NCI-H2029 treated with DMSO at 0.1 percent for 48 hours (cell line): Measurements from ENCODE around the gene GULP1.
"Not testable (repeated sequence)": the region's sequence is repeated elsewhere in the genome, so short reads cannot be mapped to it uniquely, and the experiment has no call there.

Experiments used
- DNase-seq: peaks from one replicate; lab custom pipeline; 2025; lab: John Stamatoyannopoulos, UW

Gene GULP1

DNA sequence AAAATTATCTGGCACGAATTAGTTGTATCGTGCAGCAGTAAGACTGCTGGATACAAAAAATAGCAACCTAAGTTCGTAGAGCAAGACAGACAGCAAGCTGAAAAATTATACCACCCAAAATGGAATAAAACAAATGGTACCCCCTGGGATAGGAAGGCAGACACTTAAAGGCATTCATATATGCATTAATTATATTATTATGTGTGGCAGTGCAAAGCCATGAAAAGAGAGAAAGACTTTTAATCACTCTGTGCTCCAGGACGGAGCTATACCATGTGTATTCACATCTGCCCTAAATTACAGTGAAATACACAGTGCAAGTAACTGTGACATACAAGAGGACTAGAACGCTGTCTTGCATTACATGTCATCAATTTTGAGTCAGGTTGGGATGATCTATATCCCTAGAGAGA lies 235.9 kb downstream of the GULP1 start:
- no peak for DNase-seq

DNA sequence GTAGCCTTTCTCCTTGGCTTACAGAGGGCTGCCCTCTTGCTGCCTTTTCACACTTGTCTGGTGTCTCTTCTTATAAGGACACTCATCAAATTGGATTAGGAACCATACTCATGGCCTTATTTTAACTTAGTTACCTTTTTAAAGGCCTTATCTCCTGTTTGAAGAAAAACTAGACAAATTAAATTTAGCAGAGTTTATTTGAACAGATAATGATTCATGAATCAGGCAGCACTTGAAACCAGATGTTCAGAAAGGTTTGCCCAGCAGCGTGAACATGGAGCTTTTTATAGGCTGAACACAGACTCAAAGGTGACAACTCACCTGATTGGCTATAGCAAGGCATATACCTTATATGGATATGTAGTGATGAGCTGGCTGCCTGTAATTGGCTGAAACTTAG lies 238.0 kb downstream of the GULP1 start:
- no peak for DNase-seq

DNA sequence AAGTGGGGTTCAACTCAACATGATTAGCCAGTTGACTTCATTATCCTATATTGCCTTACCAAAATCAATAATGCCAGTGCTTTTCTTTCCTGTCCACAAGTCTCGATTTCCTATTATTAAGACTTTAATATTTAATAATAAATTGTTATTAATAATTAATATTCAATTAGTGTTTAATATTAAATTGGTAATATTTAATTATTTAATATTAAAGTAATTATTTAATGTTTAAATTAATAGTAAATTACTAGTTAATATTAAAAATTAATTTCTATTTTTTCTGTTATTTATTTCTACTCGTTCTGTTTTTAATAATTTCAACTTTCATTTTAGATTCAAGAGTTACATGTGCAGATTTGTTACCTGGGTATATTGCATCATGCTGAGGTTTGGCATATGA lies 243.2 kb downstream of the GULP1 start:
- DNase-seq: no peak

DNA sequence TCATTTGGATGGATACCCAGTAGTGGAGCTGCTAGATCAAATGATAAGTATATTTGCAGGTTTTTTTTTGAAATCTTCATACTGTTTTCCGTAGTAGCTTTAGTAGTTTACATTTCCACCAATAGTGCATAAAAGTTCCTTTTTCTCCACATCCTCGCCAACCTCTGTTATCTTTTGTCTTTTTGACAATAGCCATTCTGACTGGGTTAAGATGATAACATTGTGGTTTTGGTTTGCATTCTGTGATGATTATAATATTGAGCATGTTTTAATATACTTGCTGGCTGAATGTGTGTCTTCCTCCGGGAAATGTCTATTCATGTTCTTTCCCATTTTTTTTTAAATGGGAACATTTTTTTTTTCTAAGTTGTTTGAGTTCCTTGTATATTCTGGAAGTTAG lies 260.0 kb downstream of the GULP1 start:
- DNase-seq: no peak

GRCh38 chr2:188557081-188557480 lies 265.4 kb downstream of the GULP1 start:
- DNase-seq: no peak

DNA sequence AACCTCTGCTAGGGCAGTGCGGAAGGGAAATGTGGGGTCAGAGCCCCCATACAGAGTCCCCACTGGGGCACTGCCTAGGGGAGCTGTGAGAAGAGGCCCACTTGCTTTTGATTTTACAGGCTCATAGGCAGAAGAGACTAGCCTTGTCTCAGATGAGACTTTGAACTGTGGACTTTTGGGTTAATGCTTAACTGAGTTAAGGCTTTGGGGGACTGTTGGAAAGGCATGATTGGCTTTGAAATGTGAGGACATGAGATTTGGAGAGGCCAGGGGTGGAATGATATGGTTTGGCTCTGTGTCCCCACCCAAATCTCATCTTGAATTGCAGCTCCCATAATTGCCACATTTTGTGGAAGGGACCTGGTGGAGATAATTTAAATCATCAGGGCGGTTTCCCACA lies 267.8 kb downstream of the GULP1 start:
- not testable (repeated sequence) for DNase-seq

DNA sequence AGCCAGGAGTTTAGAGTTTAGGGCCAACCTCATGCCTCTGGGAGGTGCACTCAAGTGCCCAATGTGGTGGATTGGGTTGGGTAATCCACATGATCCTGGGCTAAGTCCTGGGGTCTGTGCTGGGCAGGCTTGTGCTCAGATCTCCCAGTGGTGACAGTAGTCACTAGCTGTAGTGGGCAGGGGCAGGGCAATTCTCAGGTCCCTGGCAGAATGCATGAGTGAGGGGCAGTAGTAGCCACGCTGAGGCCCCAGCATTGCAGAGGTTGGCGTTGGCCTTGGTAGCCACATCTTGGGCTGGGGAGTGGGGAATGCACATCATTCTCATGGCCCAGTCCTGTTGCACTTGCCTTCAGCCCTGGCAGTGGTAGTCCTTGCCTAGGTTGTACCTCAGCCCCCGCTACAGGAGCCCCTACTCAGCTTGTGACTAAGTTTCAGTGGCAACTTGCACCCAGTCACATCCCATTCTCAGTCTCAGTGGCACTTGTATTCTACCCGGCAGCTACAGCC lies 269.9 kb downstream of the GULP1 start:
- no peak for DNase-seq

DNA sequence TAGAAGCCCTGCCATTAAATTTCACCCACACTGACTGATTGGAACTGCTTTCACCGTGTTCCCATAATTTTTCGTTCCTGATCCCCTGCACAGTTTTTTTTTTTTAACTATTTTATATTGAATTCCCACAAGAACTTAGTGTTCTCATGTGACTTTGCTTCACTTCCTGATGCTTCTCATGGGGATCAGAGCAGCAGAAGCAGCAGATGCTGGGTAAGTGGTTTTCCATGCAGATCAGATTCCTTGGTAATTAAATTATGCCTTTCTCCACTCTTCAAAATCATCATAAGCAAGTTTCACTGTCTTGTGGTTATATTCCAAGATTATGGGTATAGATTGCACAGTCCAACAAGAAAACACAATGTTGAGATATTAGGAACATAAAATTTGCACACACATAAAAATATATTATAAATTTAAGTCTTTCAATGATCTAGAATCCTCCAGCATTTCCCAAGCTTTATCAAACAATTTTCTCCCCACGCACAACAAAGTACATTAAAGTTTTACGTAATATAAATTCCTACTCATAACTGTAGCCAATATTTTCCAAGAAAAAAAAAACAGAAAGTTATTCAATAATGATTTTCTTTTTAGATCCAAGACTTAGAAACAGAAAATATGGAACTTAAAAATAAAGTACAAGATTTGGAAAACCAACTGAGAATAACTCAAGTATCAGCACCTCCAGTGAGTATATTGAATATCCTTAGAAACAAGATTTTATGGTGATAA lies 277.9 kb downstream of the GULP1 start:
- no peak for DNase-seq

GRCh38 chr2:188570370-188570769 lies 278.7 kb downstream of the GULP1 start:
- DNase-seq: no peak

GRCh38 chr2:188571543-188572303 lies 280.0 kb downstream of the GULP1 start:
- no peak for DNase-seq

DNA sequence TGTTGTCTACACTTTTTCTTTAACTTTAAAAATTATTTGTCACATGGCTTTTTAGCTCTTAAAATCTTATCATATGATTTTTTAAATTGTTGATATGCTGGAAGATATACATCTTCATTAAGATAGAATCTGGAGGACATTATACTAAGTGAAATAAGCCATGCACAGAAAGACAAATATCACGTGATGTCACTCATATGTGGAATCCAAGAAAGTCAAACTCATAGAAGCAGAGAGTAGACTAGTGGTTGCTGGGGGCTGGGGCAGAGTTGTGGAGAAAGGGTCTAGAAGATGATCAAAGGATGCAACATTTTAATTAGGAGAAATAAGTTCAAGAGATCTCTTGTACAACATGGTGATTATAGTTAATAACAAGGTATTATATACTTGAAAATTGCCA lies 280.9 kb downstream of the GULP1 start:
- DNase-seq: no peak

- no peak for DNase-seq
Measured at GRCh38 chr2:188573453-188573852, 281.8 kb downstream of the GULP1 start.

GRCh38 chr2:188576006-188576405 lies 284.3 kb downstream of the GULP1 start:
- DNase-seq: no peak

DNA sequence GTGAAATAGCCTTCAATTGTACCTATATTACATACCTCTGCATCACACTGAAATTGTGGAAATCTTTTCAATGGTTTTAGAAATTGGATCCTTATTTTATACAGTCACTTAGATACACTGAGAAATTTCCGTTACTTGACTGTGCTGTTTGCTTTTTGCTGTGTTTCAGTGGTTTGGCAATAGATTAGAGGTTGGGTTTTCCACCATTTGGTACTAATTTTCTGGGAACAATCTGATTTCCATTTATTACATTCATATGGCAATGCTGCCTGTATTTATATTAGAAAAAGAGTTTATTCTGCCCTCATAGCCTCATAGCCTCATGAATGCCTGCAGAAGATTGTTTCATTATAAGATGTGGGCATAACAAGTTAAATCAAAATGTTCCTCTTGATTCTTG lies 285.0 kb downstream of the GULP1 start:
- no peak for DNase-seq

GRCh38 chr2:188577231-188577630 lies 285.6 kb downstream of the GULP1 start:
- no peak for DNase-seq

GRCh38 chr2:188580738-188581137 lies 289.1 kb downstream of the GULP1 start:
- DNase-seq: no peak

- DNase-seq: no peak
Measured at GRCh38 chr2:188582211-188582610, 290.5 kb downstream of the GULP1 start.

DNA sequence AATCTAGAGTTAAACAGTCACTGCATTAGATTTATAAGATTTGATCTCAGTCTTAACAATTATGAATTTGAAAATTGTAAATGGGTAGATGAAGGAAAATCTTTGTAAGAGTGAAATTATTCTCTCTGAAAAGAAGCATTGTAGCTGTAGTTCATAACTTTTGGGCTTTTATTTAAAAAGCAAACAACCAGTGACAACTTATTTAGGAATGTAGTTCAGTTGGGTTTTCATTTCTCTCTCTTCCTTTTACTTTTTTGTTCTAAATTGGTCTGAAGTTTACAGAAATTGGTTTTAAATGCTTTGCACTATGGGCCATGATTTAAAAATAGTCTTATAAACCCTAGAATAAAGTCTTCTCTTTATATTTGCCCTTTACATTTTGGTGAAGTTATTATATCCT lies 296.6 kb downstream of the GULP1 start:
- DNase-seq: no peak

DNA sequence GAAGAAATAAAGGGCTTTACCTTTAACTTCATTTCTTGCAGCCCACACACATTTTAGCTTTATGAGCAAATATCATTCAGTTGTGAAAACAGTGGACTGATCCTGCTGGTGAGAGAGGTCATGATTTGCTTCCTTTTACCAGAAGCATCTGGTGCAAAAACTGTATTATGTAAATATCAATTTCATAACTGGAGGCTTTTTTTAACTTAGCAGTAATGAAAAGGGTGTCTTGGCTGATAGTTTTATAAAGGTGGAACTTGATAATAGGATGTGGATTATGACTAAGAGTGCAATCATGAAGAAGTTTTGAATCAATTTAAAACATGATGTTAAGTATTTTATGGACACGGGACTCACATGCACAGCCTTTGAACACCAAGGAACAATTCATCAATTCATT lies 304.4 kb downstream of the GULP1 start:
- DNase-seq: no peak

DNA sequence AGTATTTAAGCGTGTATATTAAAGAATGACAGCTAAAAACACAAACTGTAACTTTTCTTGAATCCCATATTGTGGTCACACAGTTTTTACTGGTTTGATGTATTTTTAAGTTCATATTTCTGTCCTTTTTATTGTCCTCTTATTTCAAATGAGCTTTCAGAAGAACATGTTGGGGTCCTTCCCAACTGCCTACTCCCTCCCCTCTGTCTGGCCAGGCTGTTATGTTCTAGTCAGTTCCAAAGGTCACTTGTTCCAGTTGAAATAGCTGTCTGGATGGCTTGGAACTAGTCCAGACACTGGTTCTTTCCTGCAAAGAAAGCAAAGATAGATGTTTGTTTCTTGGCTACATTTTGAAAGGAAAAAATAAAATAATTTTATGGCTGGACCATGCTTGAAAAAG lies 306.9 kb downstream of the GULP1 start:
- DNase-seq: no peak

GRCh38 chr2:188599140-188599539 lies 307.5 kb downstream of the GULP1 start:
- DNase-seq: no peak

- DNase-seq: no peak
Measured at GRCh38 chr2:188600536-188601210, 309.0 kb downstream of the GULP1 start.

DNA sequence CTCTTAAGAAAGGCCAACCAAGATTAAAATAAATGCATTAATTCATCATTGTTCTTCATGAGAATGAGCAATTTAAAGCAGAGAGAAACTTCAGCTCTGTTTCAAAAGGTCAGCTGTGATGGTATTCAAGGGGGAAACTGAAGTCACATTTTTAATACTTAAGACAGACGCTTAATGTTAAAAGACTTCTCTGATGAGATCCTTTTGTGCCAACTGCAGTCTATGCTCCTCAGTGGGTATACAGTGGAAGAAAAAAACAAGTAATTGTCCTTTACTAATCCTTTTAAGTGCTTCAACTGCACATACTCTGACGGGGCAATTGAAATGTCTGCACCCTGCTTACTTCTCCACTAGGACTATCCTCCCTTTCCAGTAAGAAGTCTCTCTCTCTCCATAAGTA lies 309.7 kb downstream of the GULP1 start:
- DNase-seq: no peak
